Ovary (tissue), 10 donors: ENCODE data around the gene DEF6. TPM values are rescaled to one million over a fixed set of nuclear protein-coding genes. Genes with fewer than 3 reads are reported as not detected.

Experiments used
- DNase-seq, 5 donors: peaks; one replicate each; pipeline ENCODE4 v3.0.0-alpha.2; 2019 to 2020
- H3K27ac ChIP-seq, 2 donors: fragments of 200-600 bp; one replicate each; pipeline versions ENCODE4 v1.5.1 to v1.8.0; 2019 to 2022
- H3K27me3 ChIP-seq: fragments of 200-600 bp; one replicate; pipeline ENCODE4 v1.8.0; 2022
- H3K36me3 ChIP-seq: fragments of 200-600 bp; sonication (generic); one replicate; pipeline ENCODE4 v1.5.1; 2019
- H3K4me1 ChIP-seq: one replicate; pipeline ENCODE4 v1.8.1; 2013; ENCODE audit warnings: mild to moderate bottlenecking, moderate library complexity; ENCODE audit not compliant: insufficient read depth
- H3K4me3 ChIP-seq: fragments of 200-600 bp; sonication (generic); one replicate; pipeline ENCODE4 v1.5.1; 2017
- H3K9me3 ChIP-seq, 2 donors: fragments of 200-600 bp in 1 of 2; sonication (generic) in 1 of 2; one replicate each; pipeline versions ENCODE4 v1.5.1 to v1.8.1; 2013 to 2019; ENCODE audit warnings: mild to moderate bottlenecking in 1 of 2, moderate library complexity in 1 of 2
- EP300 ChIP-seq: sonication (generic); formaldehyde crosslinking; IDR thresholded peaks from one replicate; pipeline ENCODE4 v1.6.1; 2017; ENCODE audit warnings: antibody characterized with exemption
- POLR2A ChIP-seq: fragments of 450-650 bp; IDR thresholded peaks from one replicate; pipeline ENCODE4 v1.6.1; 2017; ENCODE audit warnings: antibody characterized with exemption, mild to moderate bottlenecking, moderate library complexity
- WGBS, 3 donors: extraction: QIAGEN DNeasy Blood & Tissue Kit in 1 of 3; methylation state at CpG; one replicate each; pipeline versions ENCODE4 v1.1.5 to v1.1.7; 2013 to 2017; 5-methylcytosine and 5-hydroxymethylcytosine counted together
- intact Hi-C, 4 donors: fragments of 100-400 bp; cut with DNase I; formaldehyde crosslinking; loops; one replicate each; pipeline versions ENCODE4 v1.11.0 to v1.15.1; 2022 to 2023
- long read RNA-seq, 3 donors: library from polyadenylated mRNA in 2 of 3; unstranded in 2 of 3; transcript quantifications; one replicate each; pipeline ENCODE4 v2.0.0 and lab custom pipeline, GENCODE V29; 2021 to 2026
- polyA plus RNA-seq, 2 donors: library from polyadenylated mRNA; stranded (reverse); fragments of 200-250 nt in 1 of 2; fragments of 350-450 nt in 1 of 2; fragmentation: Illumina TruSeq in 1 of 2; extraction: RNeasy Lipid Tissue Mini Kit (QIAGEN cat#74804) in 1 of 2; gene quantifications; one replicate each; pipeline ENCODE4 v1.2.3, GENCODE V29; 2013 to 2014
- total RNA-seq, 7 donors: library from RNA; depleted of rRNA in 2 of 7; stranded (reverse); fragments of >200 nt in 2 of 7; fragmentation: NEBNext Ultra II Directional in 3 of 7; extraction: Animal tissue kit (Norgen Biotek cat#: 25700) in 3 of 7; gene quantifications; one replicate each; pipeline versions ENCODE4 v1.1.0 to v1.2.4, GENCODE V29; 2016 to 2023
- TF ChIP-seq, protein P1 (sequence below), 3 donors: fragments of 450-650 bp in 2 of 3; fragments of 200-600 bp in 1 of 3; IDR thresholded peaks; one replicate each; pipeline versions ENCODE4 v1.5.1 to v1.8.0; 2016 to 2022; ENCODE audit warnings: antibody characterized with exemption in 3 of 3, mild to moderate bottlenecking in 1 of 3
- donor health status: DM: no; HTN: no; CAD: no; lungs with moderate emphysema.
- donor health status: DM: no; HTN: no; CAD: no.
- donor health status: Bipolar disorder and iron deficiency.
- donor health status: DM: yes; HTN: yes; CAD: no.
- donor health status: DM: no; HTN: no; CAD: no.
- donor health status: DM: yes; HTN: yes; CAD: no.

Gene DEF6, protein sequence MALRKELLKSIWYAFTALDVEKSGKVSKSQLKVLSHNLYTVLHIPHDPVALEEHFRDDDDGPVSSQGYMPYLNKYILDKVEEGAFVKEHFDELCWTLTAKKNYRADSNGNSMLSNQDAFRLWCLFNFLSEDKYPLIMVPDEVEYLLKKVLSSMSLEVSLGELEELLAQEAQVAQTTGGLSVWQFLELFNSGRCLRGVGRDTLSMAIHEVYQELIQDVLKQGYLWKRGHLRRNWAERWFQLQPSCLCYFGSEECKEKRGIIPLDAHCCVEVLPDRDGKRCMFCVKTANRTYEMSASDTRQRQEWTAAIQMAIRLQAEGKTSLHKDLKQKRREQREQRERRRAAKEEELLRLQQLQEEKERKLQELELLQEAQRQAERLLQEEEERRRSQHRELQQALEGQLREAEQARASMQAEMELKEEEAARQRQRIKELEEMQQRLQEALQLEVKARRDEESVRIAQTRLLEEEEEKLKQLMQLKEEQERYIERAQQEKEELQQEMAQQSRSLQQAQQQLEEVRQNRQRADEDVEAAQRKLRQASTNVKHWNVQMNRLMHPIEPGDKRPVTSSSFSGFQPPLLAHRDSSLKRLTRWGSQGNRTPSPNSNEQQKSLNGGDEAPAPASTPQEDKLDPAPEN
- total RNA-seq = 1 to 10 TPM; 2.3 to 6.6 (median 3.1) TPM
- polyA plus RNA-seq = 1 to 10 TPM; 1.5 to 2.7 TPM
- long read RNA-seq, donor 1, transcript DEF6-201 (11 exons, 2,262 nt) = major isoform, 20 of 22 reads
- long read RNA-seq, donor 1, partial matches to known transcripts = 2 of 22 reads
- long read RNA-seq, donor 1, other reads (novel, unspliced or antisense) = 0 of 22 reads
- long read RNA-seq, donor 2, partial matches to known transcripts = 0 of 2 reads
- long read RNA-seq, donor 2, other reads (novel, unspliced or antisense) = 0 of 2 reads
- long read RNA-seq, donor 3, transcript DEF6-201 (11 exons, 2,262 nt) = major isoform, 7 of 14 reads
- long read RNA-seq, donor 3, partial matches to known transcripts = 5 of 14 reads
- long read RNA-seq, donor 3, other reads (novel, unspliced or antisense) = 2 of 14 reads

DNA sequence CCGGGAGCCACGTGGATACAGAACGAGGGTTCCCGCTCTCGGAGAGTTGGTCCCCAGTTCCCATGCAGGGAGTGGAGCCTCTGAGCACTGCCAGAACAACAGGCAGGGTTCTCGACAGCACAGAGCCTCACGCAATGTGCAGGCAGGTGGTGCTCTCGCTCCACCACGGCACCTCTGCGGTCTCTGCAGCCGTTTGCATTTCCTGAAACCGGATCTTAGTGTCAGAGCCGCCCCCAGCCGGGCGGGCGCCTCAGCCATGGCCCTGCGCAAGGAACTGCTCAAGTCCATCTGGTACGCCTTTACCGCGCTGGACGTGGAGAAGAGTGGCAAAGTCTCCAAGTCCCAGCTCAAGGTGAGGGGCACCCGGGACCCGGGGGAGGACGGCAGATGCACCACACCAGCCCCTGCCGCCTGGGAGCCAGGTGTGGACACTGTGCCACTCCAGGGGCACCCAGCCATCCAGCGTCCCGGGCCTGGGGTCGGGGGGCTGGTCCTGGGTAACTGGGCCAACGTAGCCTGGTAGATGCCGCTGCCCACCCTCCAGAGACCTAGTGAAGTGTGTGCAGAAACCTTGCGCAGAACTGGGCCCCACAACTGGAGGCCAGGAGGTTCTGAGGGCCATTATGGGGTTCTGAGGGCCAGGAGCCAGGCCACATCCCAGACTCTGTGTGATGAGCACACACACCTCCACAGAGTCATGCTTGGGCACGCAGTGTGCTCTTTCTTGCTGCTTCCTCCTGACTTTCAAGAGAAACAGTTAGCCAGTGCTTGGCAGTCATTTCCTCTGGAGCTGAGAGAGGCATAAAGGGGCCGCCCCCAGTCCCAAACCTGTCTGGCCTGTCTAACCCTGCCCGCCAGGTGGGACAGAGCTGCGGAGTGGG lies at the start of gene DEF6:
Gene DEF6, plus strand, starts transcription at position 218 of the 881 bp plus-strand sequence. Its CDS starts 39 bp downstream, at position 257.
- Histone ChIP-seq H3K27me3 (no peaks in the 10 kb centered on the region), H3K9me3 (no peaks in the 10 kb centered on the region), H3K4me1 (peaks cover 4% of the 10 kb centered on the region), H3K36me3 (no peaks in the 10 kb centered on the region), H3K4me3 (peak within 1 kb of the TSS; percentile 25), H3K27ac (peak within 1 kb of the TSS; percentile 30 to 60)
- intact Hi-C loops = no loop called here
- no peak for TF ChIP-seq EP300
- TF ChIP-seq, protein P1, sequence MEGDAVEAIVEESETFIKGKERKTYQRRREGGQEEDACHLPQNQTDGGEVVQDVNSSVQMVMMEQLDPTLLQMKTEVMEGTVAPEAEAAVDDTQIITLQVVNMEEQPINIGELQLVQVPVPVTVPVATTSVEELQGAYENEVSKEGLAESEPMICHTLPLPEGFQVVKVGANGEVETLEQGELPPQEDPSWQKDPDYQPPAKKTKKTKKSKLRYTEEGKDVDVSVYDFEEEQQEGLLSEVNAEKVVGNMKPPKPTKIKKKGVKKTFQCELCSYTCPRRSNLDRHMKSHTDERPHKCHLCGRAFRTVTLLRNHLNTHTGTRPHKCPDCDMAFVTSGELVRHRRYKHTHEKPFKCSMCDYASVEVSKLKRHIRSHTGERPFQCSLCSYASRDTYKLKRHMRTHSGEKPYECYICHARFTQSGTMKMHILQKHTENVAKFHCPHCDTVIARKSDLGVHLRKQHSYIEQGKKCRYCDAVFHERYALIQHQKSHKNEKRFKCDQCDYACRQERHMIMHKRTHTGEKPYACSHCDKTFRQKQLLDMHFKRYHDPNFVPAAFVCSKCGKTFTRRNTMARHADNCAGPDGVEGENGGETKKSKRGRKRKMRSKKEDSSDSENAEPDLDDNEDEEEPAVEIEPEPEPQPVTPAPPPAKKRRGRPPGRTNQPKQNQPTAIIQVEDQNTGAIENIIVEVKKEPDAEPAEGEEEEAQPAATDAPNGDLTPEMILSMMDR (IDR thresholded peaks at IDR 0.05) = peak; percentile 31 to 80 (median 68)
- DNase-seq = peak; percentile 77 to 85 (median 82)
- WGBS, 3 donors = 17 to 28% (median 21%) methylated on average over 34 to 35 of the region's 35 CpGs

DNA sequence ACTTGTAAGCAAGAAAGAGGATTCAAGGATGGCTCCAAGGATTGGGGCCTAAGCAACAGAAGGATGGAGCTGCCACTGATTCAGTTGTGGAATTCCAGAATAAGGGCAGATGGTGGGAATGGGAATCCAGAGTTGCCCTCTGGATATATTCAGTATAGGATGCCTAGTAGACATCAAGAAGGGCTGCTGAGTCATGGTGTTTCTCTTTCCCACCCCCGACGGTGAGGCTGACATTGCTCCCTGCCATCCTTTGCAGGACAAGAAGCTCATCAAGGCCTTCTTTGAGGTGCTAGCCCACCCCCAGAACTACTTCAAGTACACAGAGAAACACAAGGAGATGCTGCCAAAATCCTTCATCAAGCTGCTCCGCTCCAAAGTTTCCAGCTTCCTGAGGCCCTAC lies 49.3 kb upstream of the DEF6 start:
- H3K4me1 ChIP-seq = peaks cover 1% of the 10 kb centered on the region
- H3K9me3 ChIP-seq = no peaks in the 10 kb centered on the region
- H3K27ac ChIP-seq = no peak overlapping the region
- no peaks in the 10 kb centered on the region for H3K36me3 ChIP-seq
- H3K4me3 ChIP-seq = no peak overlapping the region
- TF ChIP-seq EP300 = no peak
- TF ChIP-seq, protein P1 (IDR thresholded peaks at IDR 0.05) = no peak
- H3K27me3 ChIP-seq = no peaks in the 10 kb centered on the region
- no peak for DNase-seq
- intact Hi-C loops = no loop called here
- 62 to 68% (median 62%) methylated on average over 3 of the region's 3 CpGs for WGBS, 3 donors

DNA sequence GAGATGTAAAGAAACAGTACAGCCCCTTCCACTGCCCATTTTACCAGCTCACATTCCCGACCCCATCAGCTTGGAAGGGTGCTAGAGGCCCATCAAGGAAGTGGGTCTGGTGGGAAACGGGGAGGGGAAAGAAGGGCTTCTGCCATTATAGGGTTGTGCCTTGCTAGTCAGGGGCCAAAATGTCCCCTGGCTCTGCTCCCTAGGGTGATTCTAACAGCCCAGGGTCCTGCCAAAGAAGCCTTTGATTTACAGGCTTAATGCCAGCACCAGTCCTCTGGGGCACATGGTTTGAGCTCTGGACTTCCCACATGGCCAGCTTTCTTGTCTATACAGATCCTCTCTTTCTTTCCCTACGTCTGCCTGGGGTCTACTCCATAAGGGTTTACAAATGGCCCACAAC lies 48.7 kb upstream of the DEF6 start:
- intact Hi-C loops = no loop called here
- WGBS, 3 donors = 64 to 76% (median 70%) methylated on average over 3 of the region's 3 CpGs
- no peaks in the 10 kb centered on the region for H3K27me3 ChIP-seq

More for the DNA sequence above, 48.7 kb upstream of the DEF6 start:
- no peak for DNase-seq
- Histone ChIP-seq H3K27ac (no peak overlapping the region), H3K36me3 (no peaks in the 10 kb centered on the region), H3K4me1 (peaks cover 1% of the 10 kb centered on the region), H3K9me3 (no peaks in the 10 kb centered on the region), H3K4me3 (no peak overlapping the region)
- no peak for TF ChIP-seq EP300
- TF ChIP-seq POLR2A = no peak
- TF ChIP-seq, protein P1 (IDR thresholded peaks at IDR 0.05) = no peak
